Right lobe of liver (tissue), 6 donors: Measurements from ENCODE around the gene SVEP1. TPM values are rescaled to one million over a fixed set of nuclear protein-coding genes. Genes with fewer than 3 reads are reported as not detected.
"Not testable (repeated sequence)": the region's sequence is repeated elsewhere in the genome, so short reads cannot be mapped to it uniquely, and the experiment has no call there.

Experiments used
- ATAC-seq, 4 donors: fragments of 200-7000 bp; cut with Tn5 transposase; one replicate each; pipeline ENCODE4 v1.9.1; 2020; ENCODE audit warnings: mild to moderate bottlenecking in 4 of 4, moderate library complexity in 4 of 4
- DNase-seq, 3 donors: peaks; one replicate each; pipeline ENCODE4 v3.0.0-alpha.2; 2020
- H3K27ac ChIP-seq, 3 donors: fragments of 200-600 bp; one replicate each; pipeline ENCODE4 v1.8.0; 2022
- H3K27me3 ChIP-seq, 2 donors: fragments of 200-600 bp; one replicate each; pipeline ENCODE4 v1.8.0; 2022
- H3K36me3 ChIP-seq, 4 donors: fragments of 200-600 bp; sonication (generic) in 1 of 4; one replicate each; pipeline versions ENCODE4 v1.5.1 to v1.8.0; 2017 to 2022; ENCODE audit warnings: control low read depth in 1 of 4
- H3K4me1 ChIP-seq, 4 donors: fragments of 200-600 bp; sonication (generic) in 1 of 4; one replicate each; pipeline versions ENCODE4 v1.5.1 to v1.8.0; 2017 to 2022; ENCODE audit warnings: control low read depth in 1 of 4
- H3K4me3 ChIP-seq, 3 donors: fragments of 200-600 bp; one replicate each; pipeline ENCODE4 v1.8.0; 2022
- H3K9me3 ChIP-seq, 4 donors: fragments of 200-600 bp; sonication (generic) in 1 of 4; one replicate each; pipeline versions ENCODE4 v1.5.1 to v1.8.0; 2017 to 2022; ENCODE audit warnings: control low read depth in 1 of 4
- CTCF ChIP-seq, 4 donors: fragments of 200-600 bp in 3 of 4; fragments of 450-650 bp in 1 of 4; IDR thresholded peaks; one replicate each; pipeline versions ENCODE4 v1.5.1 to v1.8.0; 2016 to 2022; ENCODE audit warnings: antibody characterized with exemption in 4 of 4, mild to moderate bottlenecking in 2 of 4
- POLR2A ChIP-seq: fragments of 450-650 bp; IDR thresholded peaks from one replicate; pipeline ENCODE4 v1.6.1; 2017; ENCODE audit warnings: antibody characterized with exemption, mild to moderate bottlenecking
- WGBS: methylation state at CpG from one replicate; pipeline ENCODE4 v1.1.6; 2018; ENCODE audit warnings: low coverage, low lambda C conversion rate; ENCODE audit not compliant: insufficient coverage; ENCODE audit errors: missing lambda C conversion rate; 5-methylcytosine and 5-hydroxymethylcytosine counted together
- intact Hi-C, 2 donors: fragments of 100-400 bp; cut with DNase I; formaldehyde crosslinking; loops; one replicate each; pipeline versions ENCODE4 v1.11.2 to v1.14.1; 2022
- total RNA-seq, 6 experiments: library from RNA; depleted of rRNA in 2 of 6; stranded (reverse); fragments of >200 nt in 2 of 6; fragmentation: NEBNext Ultra II Directional in 3 of 6; extraction: Animal tissue kit (Norgen Biotek cat#: 25700) in 3 of 6; gene quantifications; one replicate each; pipeline versions ENCODE4 v1.1.0 to v1.2.4, GENCODE V29; 2016 to 2023
- donor health status: DM: no; HTN: yes; CAD: no.
- donor health status: DM: no; HTN: no; CAD: no.
- donor health status: DM: no; HTN: no; CAD: no.
- donor health status: DM: no; HTN: yes; CAD: no.
- donor health status: DM: no; HTN: yes; CAD: no.

SVEP1 gene
- total RNA-seq, 6 experiments from 2014 or later, result 1.6 to 7.8 (median 4.6) TPM

- H3K27ac ChIP-seq, result no peak overlapping the region
- H3K4me3 ChIP-seq, result no peak overlapping the region
- no peaks in the 10 kb centered on the region for H3K9me3 ChIP-seq
- DNase-seq, result no peak
- H3K4me1 ChIP-seq, result no peaks in the 10 kb centered on the region
- no peaks in the 10 kb centered on the region for H3K27me3 ChIP-seq
- peak in 1 of 4 donors; percentile 55 for ATAC-seq
- H3K36me3 ChIP-seq, result no peaks in the 10 kb centered on the region
- TF ChIP-seq POLR2A (no peak), CTCF (IDR thresholded peaks at IDR 0.05) (no peak)
- 38% methylated on average over 5 of the region's 7 CpGs for WGBS
- intact Hi-C loops, result no loop called here
These were observed 170.9 kb downstream of the SVEP1 start for GRCh38 chr9:110408598-110408997.

- Histone ChIP-seq H3K4me3 (no peak overlapping the region), H3K27ac (no peak overlapping the region), H3K27me3 (no peaks in the 10 kb centered on the region), H3K4me1 (no peaks in the 10 kb centered on the region), H3K9me3 (no peaks in the 10 kb centered on the region), H3K36me3 (no peaks in the 10 kb centered on the region)
- no peak for TF ChIP-seq CTCF (IDR thresholded peaks at IDR 0.05)
- no peak for TF ChIP-seq POLR2A
- 25% methylated on average over 9 of the region's 9 CpGs for WGBS
- DNase-seq (no peak), ATAC-seq (peak in 1 of 4 donors; percentile 55)
- intact Hi-C loops, result no loop called here
These were observed 173.6 kb downstream of the SVEP1 start for GRCh38 chr9:110405858-110406443.

- no peak overlapping the region for H3K4me3 ChIP-seq
- intact Hi-C loops, result no loop called here
- no peak overlapping the region for H3K27ac ChIP-seq
- H3K36me3 ChIP-seq, result no peaks in the 10 kb centered on the region
- TF ChIP-seq POLR2A, result no peak
- no peaks in the 10 kb centered on the region for H3K9me3 ChIP-seq
- 70% methylated on average over 2 of the region's 4 CpGs for WGBS
- no peaks in the 10 kb centered on the region for H3K27me3 ChIP-seq
- no peaks in the 10 kb centered on the region for H3K4me1 ChIP-seq
- no peak for ATAC-seq
- DNase-seq, result no peak
These were observed 175.1 kb downstream of the SVEP1 start for GRCh38 chr9:110404473-110404872.

DNA sequence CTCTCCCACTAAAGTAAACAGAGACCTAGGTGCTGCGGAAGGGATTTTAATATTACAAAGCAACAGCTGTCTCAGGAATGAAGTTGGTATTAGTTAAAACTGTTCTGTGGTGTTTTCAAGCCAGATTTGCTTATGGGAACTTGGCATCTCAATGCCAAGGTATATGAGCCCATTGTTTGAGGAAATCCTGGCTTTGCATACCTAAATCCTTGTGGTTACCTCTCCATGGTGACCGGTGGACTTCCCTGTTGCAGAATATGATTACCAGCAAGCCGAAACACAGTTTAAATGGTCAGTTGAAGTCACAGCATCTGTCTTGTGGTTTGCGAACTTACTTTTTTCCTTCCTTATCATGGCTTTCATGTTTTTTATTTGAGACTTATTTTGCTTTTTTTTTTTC is 179.6 kb downstream of the SVEP1 start:
- no peaks in the 10 kb centered on the region for H3K4me1 ChIP-seq
- 34% methylated on average over 4 of the region's 4 CpGs for WGBS
- no peaks in the 10 kb centered on the region for H3K9me3 ChIP-seq
- no peak for DNase-seq
- H3K27ac ChIP-seq, result no peak overlapping the region
- H3K27me3 ChIP-seq, result no peaks in the 10 kb centered on the region
- TF ChIP-seq CTCF (IDR thresholded peaks at IDR 0.05) (no peak), POLR2A (no peak)
- intact Hi-C loops, result no loop called here
- no peaks in the 10 kb centered on the region for H3K36me3 ChIP-seq
- ATAC-seq, result no peak
- no peak overlapping the region for H3K4me3 ChIP-seq

DNA sequence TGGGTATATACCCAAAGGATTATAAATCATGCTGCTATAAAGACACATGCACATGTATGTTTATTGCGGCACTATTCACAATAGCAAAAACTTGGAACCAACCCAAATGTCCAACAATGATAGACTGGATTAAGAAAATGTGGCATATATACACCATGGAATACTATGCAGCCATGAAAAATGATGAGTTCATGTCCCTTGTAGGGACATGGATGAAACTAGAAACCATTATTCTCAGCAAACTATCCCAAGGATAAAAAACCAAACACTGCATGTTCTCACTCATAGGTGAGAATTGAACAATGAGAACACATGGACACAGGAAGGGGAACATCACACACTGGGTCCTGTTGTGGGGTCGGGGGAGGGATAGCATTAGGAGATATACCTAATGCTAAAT is 180.5 kb downstream of the SVEP1 start:
- 78% methylated on average over 1 of the region's 2 CpGs for WGBS
- intact Hi-C loops, H3K4me1 ChIP-seq, H3K4me3 ChIP-seq, H3K27ac ChIP-seq, H3K27me3 ChIP-seq, ATAC-seq, H3K36me3 ChIP-seq, H3K9me3 ChIP-seq, DNase-seq: not testable (repeated sequence)
